SKM-1 (cell line): ENCODE measurements around the gene NPAS1.

Experiments used
- DNase-seq: peaks from one replicate; lab custom pipeline; 2025; ENCODE audit not compliant: unreplicated experiment; lab: John Stamatoyannopoulos, UW

The NPAS1 gene

DNA sequence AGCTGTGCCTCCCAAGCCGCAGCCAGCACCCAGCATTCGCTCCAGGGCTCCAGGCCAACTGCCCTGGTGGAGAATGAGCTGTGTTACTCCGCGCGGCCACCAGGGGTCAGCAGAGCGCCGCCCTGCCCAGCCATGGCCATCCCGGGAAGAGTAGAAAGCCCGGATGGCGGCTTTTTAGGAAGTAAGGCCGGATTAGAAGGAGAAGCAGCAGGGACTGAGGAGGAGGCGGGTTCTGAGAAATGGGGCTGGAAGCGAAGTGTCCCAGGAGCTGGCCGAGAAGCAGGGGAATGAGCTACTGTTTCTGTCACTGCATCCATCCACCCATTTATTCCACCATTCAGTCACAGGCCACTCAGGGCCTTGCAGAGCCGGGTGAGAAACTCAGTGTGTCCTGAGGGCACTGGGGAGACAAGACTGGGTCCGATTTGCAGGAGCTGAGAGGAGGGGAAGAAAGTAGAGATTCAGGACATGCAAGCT is 6.6 kb upstream of the NPAS1 start:
- no peak for DNase-seq

DNA sequence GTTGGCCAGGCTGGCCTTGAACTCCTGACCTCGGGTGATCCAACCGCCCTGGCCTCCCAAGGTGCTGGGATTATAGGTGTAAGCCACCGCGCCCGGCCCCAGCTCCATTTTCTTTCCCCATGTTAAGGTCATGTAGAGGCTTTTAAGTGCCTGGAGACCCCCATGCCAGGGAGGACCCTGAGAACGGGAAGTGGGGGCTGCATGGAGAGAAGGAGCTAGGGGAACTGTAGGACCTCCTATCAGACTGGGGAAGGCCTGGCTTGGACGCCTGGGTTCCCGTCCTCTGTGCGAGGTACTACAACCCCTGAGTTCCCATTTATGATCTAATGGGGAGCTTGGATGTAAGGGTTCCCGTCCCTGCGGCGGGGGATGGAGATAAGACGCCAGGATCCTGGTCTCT is 714 bp upstream of the NPAS1 start:
- no peak for DNase-seq

DNA sequence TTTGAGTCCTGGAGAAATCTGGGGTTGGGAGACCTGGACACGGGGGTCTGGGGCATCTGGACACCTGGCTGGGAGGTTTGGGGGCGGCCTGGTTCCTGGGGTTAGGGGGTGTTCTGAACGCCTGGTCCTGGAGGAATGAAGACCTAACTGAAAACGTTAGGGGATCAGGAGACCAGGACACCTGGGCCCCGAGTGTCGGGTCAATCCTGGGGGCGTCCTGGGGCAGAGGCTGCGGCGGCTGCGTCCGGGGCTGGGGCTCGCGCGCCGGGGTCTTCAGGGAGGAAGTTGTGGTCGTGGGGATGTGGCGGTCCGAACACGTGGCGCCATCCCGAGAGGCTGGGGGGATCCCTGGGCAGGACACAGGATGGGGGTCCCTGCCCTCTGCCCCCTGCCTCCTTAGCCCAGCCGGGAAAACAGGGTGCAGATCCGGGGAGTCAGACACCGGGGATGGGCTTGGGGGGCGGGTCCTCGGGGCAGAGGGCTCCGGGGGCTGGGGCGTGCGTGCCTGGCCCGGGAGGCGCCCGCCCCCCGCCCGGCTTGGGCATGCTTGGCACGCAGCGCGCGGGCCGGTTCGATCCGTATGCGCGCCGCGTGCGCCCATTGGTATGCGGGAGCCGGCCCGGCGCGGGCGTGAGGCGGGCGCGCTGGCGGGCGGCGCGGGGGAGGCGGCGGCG is 632 bp downstream of the NPAS1 start:
- no peak for DNase-seq

DNA sequence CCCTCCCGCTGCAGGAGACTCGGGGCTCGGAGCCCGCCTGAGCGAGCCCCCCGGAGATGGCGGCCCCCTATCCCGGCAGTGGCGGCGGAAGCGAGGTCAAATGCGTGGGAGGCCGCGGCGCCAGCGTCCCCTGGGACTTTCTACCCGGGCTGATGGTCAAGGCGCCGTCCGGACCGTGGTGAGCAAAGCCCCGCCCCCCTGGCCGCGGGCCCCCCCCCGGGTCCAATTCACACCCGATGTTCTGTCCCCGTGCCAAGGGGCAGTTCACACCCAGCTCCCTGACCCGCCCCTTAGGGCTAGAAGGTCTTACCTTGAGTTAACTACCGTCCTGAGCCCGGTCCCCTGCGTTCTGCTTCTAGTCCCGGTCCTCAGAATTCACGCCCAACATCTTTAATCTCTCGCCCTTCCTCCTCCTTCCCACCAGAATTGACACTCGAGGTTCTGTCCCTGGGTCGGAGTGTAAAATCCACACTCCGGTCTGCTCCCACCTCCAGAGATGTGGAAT is 1.4 kb downstream of the NPAS1 start:
- DNase-seq: no peak

GRCh38 chr19:47021536-47022139 is 2.0 kb downstream of the NPAS1 start:
- DNase-seq: no peak

- DNase-seq: no peak
Measured at GRCh38 chr19:47022140-47022536, 2.5 kb downstream of the NPAS1 start.

- no peak for DNase-seq
Measured at GRCh38 chr19:47022541-47023447, 3.2 kb downstream of the NPAS1 start.

- no peak for DNase-seq
Measured at GRCh38 chr19:47023448-47023794, 3.8 kb downstream of the NPAS1 start.

- DNase-seq: no peak
Measured at GRCh38 chr19:47024502-47024901, 4.9 kb downstream of the NPAS1 start.

DNA sequence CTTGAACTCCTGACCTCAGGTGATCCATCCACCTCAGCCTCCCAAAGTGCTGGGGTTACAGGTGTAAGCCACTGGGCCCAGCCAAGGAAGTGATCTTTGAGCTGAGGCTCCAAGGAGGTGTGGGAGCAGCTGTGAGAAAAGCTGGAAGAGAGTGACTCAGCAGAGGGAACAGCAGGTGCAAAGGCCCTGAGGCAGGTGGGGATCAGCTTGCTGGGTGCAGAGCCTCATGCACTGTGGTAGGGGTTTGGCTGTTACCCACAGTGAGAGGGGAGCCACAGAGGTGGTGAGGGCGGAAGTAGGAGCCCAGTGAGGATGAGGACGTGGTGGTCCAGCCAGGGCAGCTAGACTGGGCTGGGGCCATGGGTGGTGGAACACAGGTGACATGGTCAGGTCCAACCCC is 6.5 kb downstream of the NPAS1 start:
- no peak for DNase-seq

DNA sequence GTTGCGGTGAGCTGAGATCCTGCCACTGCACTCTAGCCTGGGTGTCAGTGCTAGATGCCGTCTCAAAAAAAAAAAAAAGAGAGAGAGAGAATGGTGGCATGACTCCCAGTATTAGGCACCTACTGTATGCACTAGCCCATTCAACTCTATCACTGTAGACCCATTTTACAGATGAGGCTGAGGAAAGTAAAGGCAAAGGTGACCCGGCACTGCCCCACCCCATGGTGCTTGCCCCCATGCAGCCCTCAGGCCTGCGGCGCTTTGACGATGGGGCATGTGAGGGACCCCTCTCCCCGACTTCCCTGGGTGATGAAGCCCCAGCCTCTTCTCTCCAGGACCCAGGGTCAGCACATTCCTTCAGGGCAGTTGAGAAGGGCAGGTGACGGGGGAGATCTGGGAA is 7.3 kb downstream of the NPAS1 start:
- no peak for DNase-seq

DNA sequence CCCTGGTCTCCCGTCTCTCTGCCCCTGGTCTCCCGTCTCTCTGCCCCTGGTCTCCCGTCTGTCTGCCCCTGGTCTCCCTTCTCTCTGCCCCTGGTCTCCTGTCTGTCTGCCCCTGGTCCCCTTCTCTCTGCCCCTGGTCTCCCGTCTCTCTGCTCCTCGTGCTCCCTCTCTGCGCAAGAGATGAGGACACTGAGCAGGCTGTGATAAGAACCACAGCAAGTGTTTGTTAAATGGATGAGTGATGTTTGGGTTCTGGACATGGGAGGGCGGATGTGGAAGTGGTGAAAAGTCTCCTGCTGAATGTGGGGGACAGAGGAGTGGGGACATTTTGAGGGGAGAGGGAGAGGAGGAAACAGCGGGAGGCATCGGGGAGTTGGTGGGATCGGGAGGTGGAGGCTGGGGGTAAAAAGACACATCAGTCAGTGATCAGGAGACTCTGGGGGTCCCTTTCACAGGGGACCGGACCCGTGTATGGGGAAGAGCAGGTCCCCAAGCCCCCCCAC is 8.0 kb downstream of the NPAS1 start:
- no peak for DNase-seq

DNA sequence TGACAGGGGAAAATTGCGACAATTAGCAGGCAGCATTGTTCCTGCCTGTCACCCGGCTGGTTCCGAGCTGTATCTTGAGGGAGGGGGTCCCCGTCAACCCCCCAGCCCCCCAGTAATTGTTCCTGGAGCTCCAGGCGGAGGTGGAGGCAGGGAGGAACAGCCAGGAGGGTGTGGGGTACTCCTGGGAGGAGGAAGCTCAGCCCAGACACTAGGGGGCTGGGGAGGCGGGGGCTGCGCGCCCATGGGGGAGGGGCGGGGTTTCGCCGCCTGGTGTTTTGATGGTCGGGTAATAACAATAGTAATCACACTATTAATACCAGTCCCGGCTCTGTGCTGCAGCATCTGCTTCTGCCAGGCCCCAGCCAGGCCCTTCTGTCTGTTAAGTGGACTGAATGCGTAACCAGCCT is 8.6 kb downstream of the NPAS1 start:
- DNase-seq: no peak

GRCh38 chr19:47032171-47032811 is 12.7 kb downstream of the NPAS1 start:
- peak; percentile 3 for DNase-seq

GRCh38 chr19:47035127-47036096 is 15.8 kb downstream of the NPAS1 start:
- DNase-seq: peak; percentile 10

DNA sequence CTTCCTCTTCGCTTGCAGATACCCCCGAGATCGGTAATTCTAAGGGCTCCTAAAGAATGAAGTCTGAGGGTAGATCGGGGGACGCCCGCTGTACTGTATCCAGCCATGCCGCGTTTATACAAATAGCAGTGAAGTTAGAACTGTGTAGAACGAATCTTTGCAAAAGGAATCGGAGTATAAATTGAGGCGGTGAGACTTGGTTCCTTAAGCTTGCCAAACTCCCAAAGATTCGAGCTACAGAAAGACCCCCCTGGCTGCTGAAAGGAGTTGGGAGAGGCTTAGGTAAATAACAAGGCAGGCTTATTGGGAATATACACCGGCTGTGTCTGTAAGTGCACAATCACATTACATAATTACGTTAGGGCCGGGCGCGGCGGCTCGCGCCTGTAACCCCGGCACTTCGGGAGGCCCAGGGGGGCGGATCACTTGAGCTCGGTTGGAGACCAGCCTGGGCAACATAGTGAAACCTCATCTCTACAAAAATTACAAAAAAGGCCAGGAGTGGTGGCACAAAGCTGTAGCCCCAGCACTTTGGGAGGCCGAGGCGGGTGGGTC is 16.5 kb downstream of the NPAS1 start:
- no peak for DNase-seq

- DNase-seq: no peak
Measured at GRCh38 chr19:47037766-47038165, 18.1 kb downstream of the NPAS1 start.

GRCh38 chr19:47039239-47039874 is 19.7 kb downstream of the NPAS1 start:
- no peak for DNase-seq

- DNase-seq: no peak
Measured at GRCh38 chr19:47040869-47041268, 21.2 kb downstream of the NPAS1 start.
